ENCODE measurements around the gene EXOC3L2.
A peak's percentile ranks its signal among the peaks of the same experiment; 100 is the strongest.
"Not testable (repeated sequence)": the region's sequence is repeated elsewhere in the genome, so short reads cannot be mapped to it uniquely, and the experiment has no call there.

The EXOC3L2 gene

DNA sequence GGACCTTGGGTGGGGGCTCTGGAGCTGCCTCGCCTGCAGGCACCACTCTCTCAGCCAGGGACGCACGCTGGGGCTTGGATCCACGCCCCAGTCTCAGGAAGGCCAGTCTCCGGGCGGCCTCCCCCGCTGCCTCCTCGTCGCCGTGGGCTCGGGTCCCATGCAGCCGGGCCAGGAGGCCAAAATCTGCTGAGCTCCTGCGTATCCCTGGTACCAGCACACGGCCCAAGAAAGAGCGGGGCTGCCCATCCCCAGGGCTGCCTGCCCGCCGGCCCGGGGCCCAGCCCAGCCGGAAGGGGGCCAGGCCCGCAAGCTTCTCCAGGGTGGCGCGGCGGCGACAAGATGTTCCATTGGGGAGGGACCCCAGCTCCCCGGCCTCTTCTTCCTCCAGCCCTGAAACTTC is 6.7 kb downstream of the EXOC3L2 start:
- H3K27ac ChIP-seq (ENCODE audit: low read length), result no peak overlapping the region

DNA sequence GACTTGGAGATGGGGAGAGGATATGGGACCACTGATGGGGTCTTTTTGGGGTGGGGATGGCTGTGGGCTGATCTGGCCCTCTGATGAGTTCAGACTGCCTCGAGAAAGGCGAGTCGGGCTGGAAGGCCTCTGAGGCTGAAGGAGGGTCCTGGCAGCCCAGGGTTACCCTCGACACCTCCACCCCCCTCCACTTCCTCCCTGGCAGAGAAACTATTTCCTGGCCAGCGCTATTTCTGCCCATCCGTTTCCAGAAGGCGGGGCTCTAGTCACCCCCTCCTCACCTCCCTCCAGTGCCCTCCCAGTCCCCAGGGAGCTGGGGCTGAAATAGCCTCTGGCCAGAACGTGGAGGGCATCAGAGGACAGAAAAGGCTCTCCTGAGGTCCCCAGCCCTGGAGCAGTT is 9.7 kb downstream of the EXOC3L2 start:
- Histone ChIP-seq H3K4me1 (ENCODE audit: insufficient read depth, low read length) (no peaks in the 10 kb centered on the region), H3K9ac (ENCODE audit: low read depth, low read length) (no peak overlapping the region), H3K36me3 (ENCODE audit: insufficient read depth, low read depth, low read length) (no peaks in the 10 kb centered on the region), H3K27me3 (ENCODE audit: insufficient read depth, low read length) (peaks cover 69% of the 10 kb centered on the region), H3K4me3 (ENCODE audit: low read length) (no peak overlapping the region; the same call in 1 of the 2 replicates), H3K9me3 (ENCODE audit: insufficient read depth, low read depth, low read length) (no peaks in the 10 kb centered on the region; the same call in 1 of the 2 replicates), H3K27ac (ENCODE audit: low read length) (no peak overlapping the region)

More for the DNA sequence above, 6.7 kb downstream of the EXOC3L2 start:
- no peaks in the 10 kb centered on the region for H3K4me1 ChIP-seq (ENCODE audit: insufficient read depth, low read length)
- H3K9ac ChIP-seq (ENCODE audit: low read depth, low read length), result no peak overlapping the region
- H3K4me3 ChIP-seq (ENCODE audit: low read length), result no peak overlapping the region
- H3K9me3 ChIP-seq (ENCODE audit: insufficient read depth, low read depth, low read length), result no peaks in the 10 kb centered on the region; the same call in 1 of the 2 replicates
- H3K36me3 ChIP-seq (ENCODE audit: insufficient read depth, low read depth, low read length), result no peaks in the 10 kb centered on the region
- peaks cover 39% of the 10 kb centered on the region for H3K27me3 ChIP-seq (ENCODE audit: insufficient read depth, low read length)

DNA sequence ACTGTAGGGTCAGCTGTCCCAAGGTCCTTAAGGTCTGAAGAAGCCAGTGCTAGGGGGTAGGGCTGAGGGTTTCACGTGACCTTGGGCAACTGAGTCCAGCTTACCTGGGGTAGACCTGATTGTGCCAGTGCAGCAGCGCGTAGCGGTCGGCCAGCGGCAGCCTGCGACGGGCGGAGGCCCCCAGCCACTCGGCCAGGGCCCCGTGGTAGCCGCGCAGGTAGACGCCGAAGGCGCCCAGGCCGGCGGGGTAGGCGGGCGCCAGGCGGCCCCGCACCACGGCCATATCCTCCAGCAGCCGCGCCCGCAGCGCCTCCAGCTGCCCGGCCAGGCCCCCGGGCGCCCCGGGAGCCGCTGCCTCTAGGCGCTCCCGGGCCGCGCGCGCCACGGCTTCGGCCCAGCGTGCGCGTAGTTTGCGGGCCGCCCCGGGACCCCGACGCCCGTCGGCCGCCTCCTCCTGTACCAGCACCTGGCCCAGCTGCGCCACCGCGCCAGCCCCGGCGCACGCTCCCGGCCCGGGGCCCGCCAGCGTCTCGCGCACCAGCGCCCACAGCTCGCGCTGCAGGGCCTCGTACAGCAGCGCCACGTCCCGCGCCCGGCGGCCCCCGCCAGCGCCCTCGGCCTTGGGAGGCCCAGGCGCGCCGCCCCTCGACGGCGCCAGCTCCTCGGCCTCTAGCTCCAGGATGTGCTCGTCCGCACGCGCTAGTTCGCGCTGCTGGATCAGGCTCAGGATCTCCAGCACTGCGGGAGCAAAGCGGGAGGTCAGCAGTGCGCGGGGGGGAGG is 10.9 kb downstream of the EXOC3L2 start:
- no peaks in the 10 kb centered on the region; the same call in 1 of the 2 replicates for H3K9me3 ChIP-seq (ENCODE audit: insufficient read depth, low read depth, low read length)
- H3K4me3 ChIP-seq (ENCODE audit: low read length), result no peak overlapping the region
- H3K4me1 ChIP-seq (ENCODE audit: insufficient read depth, low read length), result no peaks in the 10 kb centered on the region
- no peak overlapping the region for H3K27ac ChIP-seq (ENCODE audit: low read length)
- H3K36me3 ChIP-seq (ENCODE audit: insufficient read depth, low read depth, low read length), result no peaks in the 10 kb centered on the region
- H3K27me3 ChIP-seq (ENCODE audit: insufficient read depth, low read length), result peaks cover 69% of the 10 kb centered on the region
- H3K9ac ChIP-seq (ENCODE audit: low read depth, low read length), result no peak overlapping the region

DNA sequence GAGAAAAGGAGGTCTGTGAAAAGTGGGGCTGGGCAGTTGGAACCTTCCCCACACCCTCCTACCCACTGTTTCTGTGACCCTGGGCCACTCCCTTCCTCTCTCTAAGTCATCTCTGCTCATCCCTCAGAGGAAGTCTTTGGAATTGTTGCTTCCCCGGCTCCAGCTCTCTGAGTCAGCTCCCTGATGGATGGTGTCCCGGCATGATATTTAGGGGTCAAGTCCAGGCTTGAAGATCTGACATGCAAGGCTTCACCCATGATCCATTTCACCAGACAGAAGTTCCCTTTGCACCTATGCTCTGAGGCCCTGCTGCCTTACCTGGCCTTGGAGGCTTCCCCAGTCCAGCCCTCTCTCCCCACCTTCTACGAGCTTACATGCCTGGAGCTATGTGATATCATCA is 13.3 kb downstream of the EXOC3L2 start:
- H3K36me3 ChIP-seq (ENCODE audit: insufficient read depth, low read depth, low read length), result no peaks in the 10 kb centered on the region
- H3K4me1 ChIP-seq (ENCODE audit: insufficient read depth, low read length), result no peaks in the 10 kb centered on the region
- no peaks in the 10 kb centered on the region; the same call in 1 of the 2 replicates for H3K9me3 ChIP-seq (ENCODE audit: insufficient read depth, low read depth, low read length)
- H3K27me3 ChIP-seq (ENCODE audit: insufficient read depth, low read length), result peaks cover 61% of the 10 kb centered on the region
- no peak overlapping the region for H3K27ac ChIP-seq (ENCODE audit: low read length)
- no peak overlapping the region for H3K9ac ChIP-seq (ENCODE audit: low read depth, low read length)
- H3K4me3 ChIP-seq (ENCODE audit: low read length), result no peak overlapping the region

DNA sequence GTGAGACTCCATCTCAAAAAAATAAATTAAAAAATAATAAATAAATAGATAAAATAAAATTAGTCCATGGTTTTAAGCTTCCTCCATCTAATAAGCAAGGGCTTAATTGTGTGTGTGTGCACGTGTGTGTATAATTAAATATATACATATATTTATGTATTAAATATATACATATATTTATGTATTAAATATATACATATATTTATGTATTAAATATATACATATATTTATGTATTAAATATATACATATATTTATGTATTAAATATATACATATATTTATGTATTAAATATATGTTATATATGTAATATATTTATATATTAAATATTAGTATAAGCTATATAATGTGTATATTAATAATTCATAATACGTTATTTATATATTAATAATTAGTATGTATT is 16.2 kb downstream of the EXOC3L2 start:
- H3K27ac ChIP-seq (ENCODE audit: low read length); H3K36me3 ChIP-seq (ENCODE audit: insufficient read depth, low read depth, low read length); H3K4me1 ChIP-seq (ENCODE audit: insufficient read depth, low read length); H3K9ac ChIP-seq (ENCODE audit: low read depth, low read length); H3K4me3 ChIP-seq (ENCODE audit: low read length); H3K9me3 ChIP-seq (ENCODE audit: insufficient read depth, low read depth, low read length): not testable (repeated sequence)
- peaks cover 35% of the 10 kb centered on the region for H3K27me3 ChIP-seq (ENCODE audit: insufficient read depth, low read length)

DNA sequence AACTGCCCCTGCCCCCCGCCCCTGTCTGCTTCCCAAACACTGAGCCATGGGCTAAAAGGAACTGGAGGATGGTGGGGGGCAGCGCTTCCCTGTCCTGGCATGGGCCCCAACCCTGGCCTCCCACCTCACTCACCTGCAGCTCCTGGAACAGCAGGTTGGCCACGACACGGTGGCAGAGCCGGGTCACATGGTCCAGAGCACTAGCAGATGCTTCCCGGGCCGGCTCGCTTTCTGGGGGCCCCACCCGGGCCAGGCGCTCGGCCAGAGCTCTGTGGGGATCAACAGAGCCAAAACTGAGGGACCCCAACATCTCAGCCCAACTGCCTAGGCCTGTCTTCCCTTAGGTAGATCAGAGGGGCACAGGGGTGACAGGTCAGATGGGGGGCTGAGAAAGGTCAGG is 20.6 kb downstream of the EXOC3L2 start:
- Histone ChIP-seq H3K9ac (ENCODE audit: low read depth, low read length) (no peak overlapping the region), H3K27me3 (ENCODE audit: insufficient read depth, low read length) (peaks cover 18% of the 10 kb centered on the region; the same call in 1 of the 2 replicates), H3K9me3 (ENCODE audit: insufficient read depth, low read depth, low read length) (no peaks in the 10 kb centered on the region), H3K4me1 (ENCODE audit: insufficient read depth, low read length) (no peaks in the 10 kb centered on the region), H3K36me3 (ENCODE audit: insufficient read depth, low read depth, low read length) (no peaks in the 10 kb centered on the region), H3K27ac (ENCODE audit: low read length) (no peak overlapping the region), H3K4me3 (ENCODE audit: low read length) (no peak overlapping the region)

DNA sequence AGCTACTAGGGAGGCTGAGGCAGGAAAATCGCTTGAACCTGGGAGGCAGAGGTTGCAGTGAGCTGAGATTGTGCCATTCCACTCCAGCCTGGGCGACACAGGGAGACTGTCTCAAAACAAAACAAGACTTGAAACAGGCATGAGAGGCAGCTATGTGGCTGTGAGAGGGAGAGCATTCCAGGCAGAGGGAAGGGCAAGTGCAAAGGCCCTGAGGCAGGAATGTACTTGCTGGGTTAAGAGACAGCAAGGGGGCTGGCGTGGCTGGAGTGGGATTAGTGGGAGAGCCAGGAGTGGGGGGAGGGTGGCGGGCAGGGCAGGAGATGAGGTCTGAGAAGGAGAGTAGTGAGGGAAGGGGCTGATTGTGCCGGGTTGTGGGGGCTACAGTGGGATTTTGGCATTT is 21.3 kb downstream of the EXOC3L2 start:
- Histone ChIP-seq H3K4me1 (ENCODE audit: insufficient read depth, low read length) (no peaks in the 10 kb centered on the region), H3K9ac (ENCODE audit: low read depth, low read length) (no peak overlapping the region), H3K9me3 (ENCODE audit: insufficient read depth, low read depth, low read length) (no peaks in the 10 kb centered on the region), H3K27me3 (ENCODE audit: insufficient read depth, low read length) (peaks cover 26% of the 10 kb centered on the region), H3K4me3 (ENCODE audit: low read length) (no peak overlapping the region), H3K36me3 (ENCODE audit: insufficient read depth, low read depth, low read length) (no peaks in the 10 kb centered on the region), H3K27ac (ENCODE audit: low read length) (no peak overlapping the region)

DNA sequence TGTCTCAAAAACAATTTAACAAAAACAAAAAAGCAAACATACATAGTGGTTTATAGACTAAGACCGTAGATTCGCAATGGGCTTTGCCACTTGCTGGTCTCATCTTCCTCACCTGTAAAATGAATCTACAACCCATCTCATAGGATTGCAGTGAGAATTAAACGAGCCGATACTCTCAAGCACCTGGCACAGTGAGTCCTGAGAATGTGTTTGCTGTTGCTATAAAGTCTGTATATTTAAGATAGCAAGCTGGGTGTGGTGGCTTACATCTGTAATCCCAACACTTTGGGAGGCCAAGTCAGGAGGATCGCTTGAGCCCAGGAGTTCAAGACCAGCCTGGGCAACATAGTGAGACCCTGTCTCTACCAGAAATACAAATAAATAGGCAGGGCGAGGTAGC is 22.5 kb downstream of the EXOC3L2 start:
- Histone ChIP-seq H3K4me1 (ENCODE audit: insufficient read depth, low read length) (peaks cover 3% of the 10 kb centered on the region; the same call in 1 of the 2 replicates), H3K4me3 (ENCODE audit: low read length) (no peak overlapping the region), H3K9me3 (ENCODE audit: insufficient read depth, low read depth, low read length) (no peaks in the 10 kb centered on the region), H3K9ac (ENCODE audit: low read depth, low read length) (no peak overlapping the region), H3K27ac (ENCODE audit: low read length) (no peak overlapping the region), H3K36me3 (ENCODE audit: insufficient read depth, low read depth, low read length) (no peaks in the 10 kb centered on the region), H3K27me3 (ENCODE audit: insufficient read depth, low read length) (peaks cover 37% of the 10 kb centered on the region)

DNA sequence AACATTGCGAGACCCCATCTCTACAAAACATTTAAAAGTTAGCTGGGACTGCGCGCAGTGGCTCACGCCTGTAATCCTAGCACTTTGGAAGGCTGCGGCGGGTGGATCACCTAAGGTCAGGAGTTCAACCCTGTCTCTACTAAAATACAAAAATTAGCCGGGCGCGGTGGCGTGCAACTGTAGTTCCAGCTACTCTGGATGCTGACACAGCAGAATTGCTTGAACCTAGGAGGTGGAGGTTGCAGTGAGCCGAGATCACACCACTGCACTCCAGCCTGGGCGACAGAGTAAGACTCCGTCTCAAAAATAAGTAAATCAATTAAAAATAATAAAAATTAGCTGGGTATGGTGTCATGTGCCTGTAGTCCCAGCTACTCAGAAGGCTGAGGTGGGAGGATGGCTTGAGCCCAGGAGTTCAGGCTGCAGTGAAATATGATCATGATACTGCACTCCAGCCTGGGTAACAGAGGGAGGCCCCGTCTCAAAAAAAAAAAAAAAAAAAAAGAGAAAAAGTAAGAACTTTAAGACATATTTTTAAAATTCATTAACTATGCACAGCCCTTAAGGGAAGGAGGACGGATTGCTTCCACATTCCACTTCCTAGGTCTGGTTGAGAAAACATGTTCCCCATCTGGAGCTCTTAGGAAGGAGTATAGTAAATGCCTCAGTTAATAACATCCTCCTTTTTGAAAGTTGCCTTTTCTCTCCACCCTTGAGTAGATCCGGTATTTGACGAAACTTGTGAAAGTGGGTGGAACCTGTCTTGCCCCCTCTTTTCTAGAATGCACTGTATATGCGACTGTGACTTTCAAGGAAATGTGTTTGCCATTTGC is 26.1 kb downstream of the EXOC3L2 start:
- peaks cover 6% of the 10 kb centered on the region; the same call in 1 of the 2 replicates for H3K4me1 ChIP-seq (ENCODE audit: insufficient read depth, low read length)
- no peaks in the 10 kb centered on the region for H3K9me3 ChIP-seq (ENCODE audit: insufficient read depth, low read depth, low read length)
- H3K4me3 ChIP-seq (ENCODE audit: low read length), result no peak overlapping the region
- H3K27me3 ChIP-seq (ENCODE audit: insufficient read depth, low read length), result peaks cover 73% of the 10 kb centered on the region
- H3K27ac ChIP-seq (ENCODE audit: low read length), result no peak overlapping the region
- H3K9ac ChIP-seq (ENCODE audit: low read depth, low read length), result no peak overlapping the region
- H3K36me3 ChIP-seq (ENCODE audit: insufficient read depth, low read depth, low read length), result no peaks in the 10 kb centered on the region

DNA sequence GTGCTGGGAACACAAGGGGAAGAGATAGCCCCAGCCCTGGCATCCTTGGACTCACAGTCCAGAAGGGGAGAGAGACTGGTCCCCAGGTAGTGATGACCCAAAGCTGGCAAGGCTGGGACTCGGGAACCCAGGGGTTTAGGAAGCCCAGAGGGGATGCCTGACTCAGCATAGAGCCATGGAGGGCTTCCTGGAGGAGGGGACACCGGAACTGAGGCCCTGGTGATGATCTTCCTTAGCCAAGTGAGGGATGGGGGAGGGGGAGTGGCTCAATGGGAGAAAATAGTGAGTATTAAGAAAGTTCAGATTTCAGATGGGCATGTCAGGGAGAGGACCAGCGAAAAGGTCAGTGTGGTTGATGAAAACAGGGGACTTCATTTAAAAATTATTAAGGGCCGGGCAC is 26.8 kb downstream of the EXOC3L2 start:
- Histone ChIP-seq H3K9me3 (ENCODE audit: insufficient read depth, low read depth, low read length) (no peaks in the 10 kb centered on the region), H3K27me3 (ENCODE audit: insufficient read depth, low read length) (peaks cover 76% of the 10 kb centered on the region)

DNA sequence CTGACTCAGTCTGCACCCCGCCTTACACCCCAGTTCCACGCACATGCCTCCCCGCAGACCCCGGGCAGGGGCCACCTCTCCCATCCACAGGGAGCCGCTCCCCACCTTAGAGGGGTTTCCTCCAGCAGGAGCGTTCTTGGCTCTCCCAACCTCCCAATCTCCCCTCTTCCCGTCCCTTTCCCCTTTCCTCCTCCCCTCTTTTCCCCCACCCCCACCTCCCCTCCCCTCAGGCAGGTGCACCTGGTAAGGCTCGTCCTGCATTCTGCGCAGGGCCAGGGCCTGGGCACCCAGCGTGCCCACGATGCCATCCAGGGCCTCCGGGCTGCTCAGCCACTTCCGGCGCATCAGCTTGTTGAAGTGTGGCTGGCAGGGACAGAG is 27.3 kb downstream of the EXOC3L2 start:
- H3K27me3 ChIP-seq (ENCODE audit: insufficient read depth, low read length), result peaks cover 76% of the 10 kb centered on the region
- H3K36me3 ChIP-seq (ENCODE audit: insufficient read depth, low read depth, low read length), result no peaks in the 10 kb centered on the region
- H3K27ac ChIP-seq (ENCODE audit: low read length), result no peak overlapping the region
- H3K9me3 ChIP-seq (ENCODE audit: insufficient read depth, low read depth, low read length), result no peaks in the 10 kb centered on the region
- H3K4me1 ChIP-seq (ENCODE audit: insufficient read depth, low read length), result peaks cover 6% of the 10 kb centered on the region; the same call in 1 of the 2 replicates
- H3K4me3 ChIP-seq (ENCODE audit: low read length), result peak overlapping the region; percentile 66; the same call in 1 of the 2 replicates
- H3K9ac ChIP-seq (ENCODE audit: low read depth, low read length), result no peak overlapping the region

More for the DNA sequence above, 26.8 kb downstream of the EXOC3L2 start:
- Histone ChIP-seq H3K9ac (ENCODE audit: low read depth, low read length) (no peak overlapping the region), H3K27ac (ENCODE audit: low read length) (no peak overlapping the region), H3K4me3 (ENCODE audit: low read length) (peak overlapping the region; percentile 66; the same call in 1 of the 2 replicates), H3K4me1 (ENCODE audit: insufficient read depth, low read length) (peaks cover 6% of the 10 kb centered on the region; the same call in 1 of the 2 replicates), H3K36me3 (ENCODE audit: insufficient read depth, low read depth, low read length) (no peaks in the 10 kb centered on the region)

Measured in iPS-20b (cell line).